OCI-LY7 (cell line): ENCODE results near the gene PKHD1. TPM values are rescaled to one million over a fixed set of nuclear protein-coding genes. Genes with fewer than 3 reads are reported as not detected.

Experiments used
- BruUV-seq: library from RNA; stranded (reverse); fragments of 400-500 nt; replicated peaks from 2 replicates; lab custom pipeline; 2021; lab: Mats Ljungman, UMichigan
- CTCF ChIA-PET: fragments of 300-600 bp; sonication (Branson Sonifier 250); formaldehyde crosslinking; loops from one replicate; lab custom pipeline; 2022; ENCODE audit warnings: antibody characterized with exemption; ENCODE audit not compliant: unreplicated experiment; lab: Charles Lee
- POLR2A ChIA-PET: fragments of 300-600 bp; sonication (Branson Sonifier 250); formaldehyde crosslinking; loops from one replicate; lab custom pipeline; 2022; ENCODE audit warnings: antibody characterized with exemption; lab: Charles Lee
- DNase-seq: peaks from one replicate; pipeline ENCODE4 v3.0.0-alpha.2; 2015; ENCODE audit warnings: low spot score
- H2AFZ ChIP-seq: fragments of 200-600 bp; sonication (generic), shearing (Covaris generic); 2 replicates; pipeline ENCODE4 v1.6.1; 2014; ENCODE audit warnings: mild to moderate bottlenecking, antibody characterized with exemption, low read length, moderate library complexity
- H3K27ac ChIP-seq: fragments of 200-600 bp; sonication (generic); 2 replicates; pipeline ENCODE4 v1.5.1; 2014; ENCODE audit warnings: mixed run types, low read depth, mild to moderate bottlenecking, moderate library complexity, low read length, inconsistent platforms; ENCODE audit not compliant: poor library complexity, severe bottlenecking
- H3K36me3 ChIP-seq: fragments of 200-600 bp; sonication (generic); 2 replicates; pipeline ENCODE4 v1.6.1; 2014; ENCODE audit warnings: mild to moderate bottlenecking, antibody characterized with exemption, low read length, moderate library complexity, mixed read lengths; ENCODE audit not compliant: insufficient read depth
- H3K4me1 ChIP-seq: fragments of 200-600 bp; sonication (generic); 2 replicates; pipeline ENCODE4 v1.5.1; 2014; ENCODE audit warnings: mild to moderate bottlenecking, low read length; ENCODE audit not compliant: insufficient read depth, poor library complexity, severe bottlenecking
- H3K4me2 ChIP-seq: fragments of 200-600 bp; sonication (generic); 2 replicates; pipeline ENCODE4 v1.6.1; 2014; ENCODE audit warnings: mild to moderate bottlenecking, low read length
- H3K4me3 ChIP-seq: fragments of 200-600 bp; sonication (generic); 2 replicates; pipeline ENCODE4 v1.5.1; 2014; ENCODE audit warnings: mild to moderate bottlenecking, low read depth, low read length; ENCODE audit not compliant: poor library complexity, severe bottlenecking
- H3K79me2 ChIP-seq: fragments of 200-600 bp; sonication (generic); 2 replicates; pipeline ENCODE4 v1.6.1; 2016; ENCODE audit warnings: low read depth, mild to moderate bottlenecking, low read length, moderate library complexity, mixed read lengths; ENCODE audit not compliant: insufficient read depth
- H3K9me2 ChIP-seq: fragments of 200-600 bp; sonication (generic); 2 replicates; pipeline ENCODE4 v1.6.1; 2016; ENCODE audit warnings: mild to moderate bottlenecking, low read length, mixed read lengths; ENCODE audit not compliant: insufficient read depth
- H3K9me3 ChIP-seq: fragments of 200-600 bp; sonication (generic); 2 replicates; pipeline ENCODE4 v1.6.1; 2014; ENCODE audit warnings: mild to moderate bottlenecking, mixed run types, low read length, mixed read lengths
- H4K20me1 ChIP-seq: fragments of 200-600 bp; sonication (generic); 2 replicates; pipeline ENCODE4 v1.6.1; 2014; ENCODE audit warnings: mild to moderate bottlenecking, antibody characterized with exemption, low read length, moderate library complexity, mixed read lengths; ENCODE audit not compliant: insufficient read depth
- EZH2phosphoT487 ChIP-seq: fragments of 200-600 bp; sonication (generic); IDR thresholded peaks from 2 replicates; pipeline ENCODE4 v1.6.1; 2018; ENCODE audit warnings: low read depth, borderline replicate concordance, mild to moderate bottlenecking, mixed run types, antibody characterized with exemption, low read length, moderate library complexity, mixed read lengths
- intact Hi-C: fragments of 100-400 bp; cut with micrococcal nuclease; formaldehyde crosslinking; loops from one replicate; pipeline ENCODE4 v1.10.0; 2022; ENCODE audit not compliant: unreplicated experiment
- total RNA-seq, 2 experiments: library from RNA; depleted of rRNA in 1 of 2; stranded (reverse); fragments of >200 nt in 1 of 2; shearing (Covaris generic) in 1 of 2; gene quantifications; 2 replicates each; pipeline ENCODE4 v1.2.3, GENCODE V29; 2014 to 2022
- TF ChIP-seq, protein P1 (sequence below): fragments of 200-600 bp; sonication (generic); conservative IDR thresholded peaks from 2 replicates; pipeline ENCODE4 v1.5.1; 2014; ENCODE audit warnings: mild to moderate bottlenecking, antibody characterized with exemption, low read length, moderate library complexity, mixed read lengths

The PKHD1 gene
- total RNA-seq, 2 experiments from 2014 or later: not detected

DNA sequence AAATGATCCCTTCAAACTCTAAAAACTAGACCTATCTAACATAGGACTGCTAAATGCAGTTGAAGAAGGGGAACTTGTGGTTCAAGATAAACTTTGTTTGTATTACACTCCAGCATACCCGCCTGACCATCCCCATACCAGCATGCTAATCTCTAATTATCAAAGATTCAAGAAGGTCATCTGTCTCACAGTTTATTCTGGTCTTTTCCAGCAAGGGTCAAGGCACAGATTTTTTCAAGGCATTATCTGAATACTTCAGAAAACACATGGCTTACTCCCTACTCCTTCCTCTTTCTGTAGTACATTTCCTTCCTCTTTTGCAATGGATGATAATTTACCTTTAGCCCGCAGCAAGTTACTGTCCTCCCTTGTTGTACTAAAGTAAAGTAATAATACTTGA lies 174.1 kb downstream of the PKHD1 start:
- H4K20me1 ChIP-seq: no peaks in the 10 kb centered on the region
- no TSS peak for BruUV-seq
- intact Hi-C loops: no loop called here
- no peaks in the 10 kb centered on the region for H3K4me1 ChIP-seq
- TF ChIP-seq, protein P1, sequence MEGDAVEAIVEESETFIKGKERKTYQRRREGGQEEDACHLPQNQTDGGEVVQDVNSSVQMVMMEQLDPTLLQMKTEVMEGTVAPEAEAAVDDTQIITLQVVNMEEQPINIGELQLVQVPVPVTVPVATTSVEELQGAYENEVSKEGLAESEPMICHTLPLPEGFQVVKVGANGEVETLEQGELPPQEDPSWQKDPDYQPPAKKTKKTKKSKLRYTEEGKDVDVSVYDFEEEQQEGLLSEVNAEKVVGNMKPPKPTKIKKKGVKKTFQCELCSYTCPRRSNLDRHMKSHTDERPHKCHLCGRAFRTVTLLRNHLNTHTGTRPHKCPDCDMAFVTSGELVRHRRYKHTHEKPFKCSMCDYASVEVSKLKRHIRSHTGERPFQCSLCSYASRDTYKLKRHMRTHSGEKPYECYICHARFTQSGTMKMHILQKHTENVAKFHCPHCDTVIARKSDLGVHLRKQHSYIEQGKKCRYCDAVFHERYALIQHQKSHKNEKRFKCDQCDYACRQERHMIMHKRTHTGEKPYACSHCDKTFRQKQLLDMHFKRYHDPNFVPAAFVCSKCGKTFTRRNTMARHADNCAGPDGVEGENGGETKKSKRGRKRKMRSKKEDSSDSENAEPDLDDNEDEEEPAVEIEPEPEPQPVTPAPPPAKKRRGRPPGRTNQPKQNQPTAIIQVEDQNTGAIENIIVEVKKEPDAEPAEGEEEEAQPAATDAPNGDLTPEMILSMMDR: no peak
- TF ChIP-seq EZH2phosphoT487: no peak
- H3K4me3 ChIP-seq: no peak overlapping the region
- no peaks in the 10 kb centered on the region for H3K9me3 ChIP-seq
- no peak for DNase-seq
- H3K9me2 ChIP-seq: no peaks in the 10 kb centered on the region
- no peak overlapping the region for H3K27ac ChIP-seq
- no peak overlapping the region for H2AFZ ChIP-seq
- no peak overlapping the region for H3K4me2 ChIP-seq
- CTCF ChIA-PET: no interaction called here
- no peaks in the 10 kb centered on the region for H3K36me3 ChIP-seq
- POLR2A ChIA-PET: no interaction called here
- H3K79me2 ChIP-seq: no peaks in the 10 kb centered on the region

DNA sequence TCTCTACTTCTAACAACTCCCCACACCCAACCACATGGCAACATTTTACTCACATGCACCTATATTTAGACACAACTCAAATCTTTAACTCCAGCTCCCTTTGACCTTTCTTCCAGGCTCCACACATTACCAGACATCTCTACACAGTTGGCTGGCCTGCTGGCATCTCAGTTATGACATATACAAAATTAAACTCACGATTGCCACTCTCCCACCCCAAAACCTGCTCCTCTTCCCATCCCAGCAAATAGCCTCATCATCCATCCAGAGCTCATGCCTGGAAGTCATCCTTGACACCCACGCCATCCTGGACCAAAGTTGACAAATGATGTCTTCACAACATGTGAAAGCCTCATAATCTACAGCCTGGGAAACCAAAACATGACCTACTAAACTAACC lies 176.6 kb downstream of the PKHD1 start:
- ChIA-PET CTCF (no interaction called here), POLR2A (no interaction called here)
- intact Hi-C loops: no loop called here
- H3K27ac ChIP-seq: no peak overlapping the region
- H3K36me3 ChIP-seq: no peaks in the 10 kb centered on the region
- no peak overlapping the region for H2AFZ ChIP-seq
- H4K20me1 ChIP-seq: no peaks in the 10 kb centered on the region
- DNase-seq: no peak
- H3K4me1 ChIP-seq: no peaks in the 10 kb centered on the region
- H3K9me3 ChIP-seq: no peaks in the 10 kb centered on the region
- BruUV-seq: no TSS peak
- H3K79me2 ChIP-seq: no peaks in the 10 kb centered on the region
- H3K4me2 ChIP-seq: no peak overlapping the region
- no peak overlapping the region for H3K4me3 ChIP-seq
- H3K9me2 ChIP-seq: no peaks in the 10 kb centered on the region
- no peak for TF ChIP-seq EZH2phosphoT487
- TF ChIP-seq, protein P1: no peak

DNA sequence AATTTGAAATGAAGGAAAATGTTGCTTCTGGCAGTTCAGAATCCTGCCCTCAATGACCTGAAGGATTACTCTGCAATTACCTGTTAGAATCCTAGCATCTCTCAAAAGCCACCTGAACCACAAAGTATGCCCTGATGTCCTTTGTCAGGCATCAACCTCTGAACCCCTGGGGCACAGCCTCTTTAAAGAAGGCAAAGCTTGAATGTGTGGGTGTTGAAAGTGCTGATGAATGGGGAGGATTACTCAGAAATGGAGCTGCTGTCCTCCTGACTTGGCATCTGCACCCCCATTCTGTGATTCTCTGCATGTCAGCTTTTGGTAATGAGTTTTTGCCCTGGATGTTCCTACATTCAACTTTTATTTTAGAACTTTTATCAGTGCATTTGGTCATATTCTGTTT lies 179.2 kb downstream of the PKHD1 start:
- Histone ChIP-seq H3K9me2 (no peaks in the 10 kb centered on the region), H3K4me3 (no peak overlapping the region), H4K20me1 (no peaks in the 10 kb centered on the region), H3K79me2 (no peaks in the 10 kb centered on the region), H3K4me2 (no peak overlapping the region), H3K4me1 (no peaks in the 10 kb centered on the region), H3K36me3 (no peaks in the 10 kb centered on the region), H3K9me3 (no peaks in the 10 kb centered on the region), H2AFZ (no peak overlapping the region), H3K27ac (no peak overlapping the region)
- intact Hi-C loops: no loop called here
- ChIA-PET POLR2A (no interaction called here), CTCF (no interaction called here)
- no TSS peak for BruUV-seq
- no peak for TF ChIP-seq EZH2phosphoT487
- TF ChIP-seq, protein P1: no peak
- DNase-seq: no peak
